ENCODE data around the gene CEACAM16.

Gene CEACAM16

DNA sequence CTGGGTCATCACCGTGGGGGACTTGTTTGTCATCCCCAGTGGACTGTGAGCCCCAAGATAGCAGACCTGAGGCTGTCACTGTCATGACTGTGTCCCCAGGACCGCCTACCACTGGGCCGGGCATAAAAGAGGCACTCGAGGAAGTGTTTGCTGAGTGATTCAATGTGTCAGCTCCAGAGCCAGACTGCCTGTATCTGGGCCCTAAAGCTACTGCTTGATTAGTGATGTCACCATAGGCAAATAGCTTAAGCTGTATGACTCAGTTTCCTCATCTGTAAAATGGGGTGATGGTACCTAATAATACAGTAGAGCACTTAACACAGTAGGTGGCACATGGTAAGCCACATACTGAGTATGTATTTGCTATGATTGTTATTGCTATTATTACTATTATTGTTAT is 38.9 kb upstream of the CEACAM16 start:
- Histone ChIP-seq H3K36me3 (ENCODE audit: control insufficient read depth, low read length) (no peaks in the 10 kb centered on the region), H3K9me3 (ENCODE audit: control insufficient read depth, insufficient read depth, low read length) (no peaks in the 10 kb centered on the region), H3F3A (ENCODE audit: control insufficient read depth, insufficient read depth) (no peaks in the 10 kb centered on the region), H4K20me1 (ENCODE audit: control insufficient read depth, insufficient read depth, low read depth, low read length) (no peaks in the 10 kb centered on the region), H3K27me3 (ENCODE audit: control insufficient read depth, low read length) (no peaks in the 10 kb centered on the region), H3K79me2 (ENCODE audit: control insufficient read depth, low read length) (no peaks in the 10 kb centered on the region), H3K27ac (ENCODE audit: low read depth, low read length) (no peak overlapping the region), H3K9me2 (replicated peaks; ENCODE audit: control insufficient read depth, low read length) (no peaks in the 10 kb centered on the region), H3K4me3 (ENCODE audit: low read length) (no peak overlapping the region), H3K4me2 (ENCODE audit: low read length) (no peak overlapping the region), H3K4me1 (ENCODE audit: control insufficient read depth, low read length) (no peaks in the 10 kb centered on the region)
- TF ChIP-seq, protein P1, sequence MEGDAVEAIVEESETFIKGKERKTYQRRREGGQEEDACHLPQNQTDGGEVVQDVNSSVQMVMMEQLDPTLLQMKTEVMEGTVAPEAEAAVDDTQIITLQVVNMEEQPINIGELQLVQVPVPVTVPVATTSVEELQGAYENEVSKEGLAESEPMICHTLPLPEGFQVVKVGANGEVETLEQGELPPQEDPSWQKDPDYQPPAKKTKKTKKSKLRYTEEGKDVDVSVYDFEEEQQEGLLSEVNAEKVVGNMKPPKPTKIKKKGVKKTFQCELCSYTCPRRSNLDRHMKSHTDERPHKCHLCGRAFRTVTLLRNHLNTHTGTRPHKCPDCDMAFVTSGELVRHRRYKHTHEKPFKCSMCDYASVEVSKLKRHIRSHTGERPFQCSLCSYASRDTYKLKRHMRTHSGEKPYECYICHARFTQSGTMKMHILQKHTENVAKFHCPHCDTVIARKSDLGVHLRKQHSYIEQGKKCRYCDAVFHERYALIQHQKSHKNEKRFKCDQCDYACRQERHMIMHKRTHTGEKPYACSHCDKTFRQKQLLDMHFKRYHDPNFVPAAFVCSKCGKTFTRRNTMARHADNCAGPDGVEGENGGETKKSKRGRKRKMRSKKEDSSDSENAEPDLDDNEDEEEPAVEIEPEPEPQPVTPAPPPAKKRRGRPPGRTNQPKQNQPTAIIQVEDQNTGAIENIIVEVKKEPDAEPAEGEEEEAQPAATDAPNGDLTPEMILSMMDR (IDR thresholded peaks at IDR 0.05; ENCODE audit: low read depth, low read length, poor library complexity, severe bottlenecking): no peak
- TF ChIP-seq EZH2phosphoT487 (IDR thresholded peaks at IDR 0.05; ENCODE audit: borderline replicate concordance, low read length): no peak

- no peak for TF ChIP-seq EZH2phosphoT487 (IDR thresholded peaks at IDR 0.05; ENCODE audit: borderline replicate concordance, low read length)
- TF ChIP-seq, protein P1 (IDR thresholded peaks at IDR 0.05; ENCODE audit: low read depth, low read length, poor library complexity, severe bottlenecking): no peak
- Histone ChIP-seq H3K27me3 (ENCODE audit: control insufficient read depth, low read length) (no peaks in the 10 kb centered on the region), H3K4me1 (ENCODE audit: control insufficient read depth, low read length) (no peaks in the 10 kb centered on the region), H3K36me3 (ENCODE audit: control insufficient read depth, low read length) (no peaks in the 10 kb centered on the region), H4K20me1 (ENCODE audit: control insufficient read depth, insufficient read depth, low read depth, low read length) (no peaks in the 10 kb centered on the region), H3K4me2 (ENCODE audit: low read length) (no peak overlapping the region), H3K79me2 (ENCODE audit: control insufficient read depth, low read length) (no peaks in the 10 kb centered on the region), H3K9me2 (replicated peaks; ENCODE audit: control insufficient read depth, low read length) (no peaks in the 10 kb centered on the region), H3F3A (ENCODE audit: control insufficient read depth, insufficient read depth) (no peaks in the 10 kb centered on the region), H3K4me3 (ENCODE audit: low read length) (no peak overlapping the region), H3K9me3 (ENCODE audit: control insufficient read depth, insufficient read depth, low read length) (no peaks in the 10 kb centered on the region), H3K27ac (ENCODE audit: low read depth, low read length) (no peak overlapping the region)
Measured at GRCh38 chr19:44661205-44661604, 37.7 kb upstream of the CEACAM16 start.

DNA sequence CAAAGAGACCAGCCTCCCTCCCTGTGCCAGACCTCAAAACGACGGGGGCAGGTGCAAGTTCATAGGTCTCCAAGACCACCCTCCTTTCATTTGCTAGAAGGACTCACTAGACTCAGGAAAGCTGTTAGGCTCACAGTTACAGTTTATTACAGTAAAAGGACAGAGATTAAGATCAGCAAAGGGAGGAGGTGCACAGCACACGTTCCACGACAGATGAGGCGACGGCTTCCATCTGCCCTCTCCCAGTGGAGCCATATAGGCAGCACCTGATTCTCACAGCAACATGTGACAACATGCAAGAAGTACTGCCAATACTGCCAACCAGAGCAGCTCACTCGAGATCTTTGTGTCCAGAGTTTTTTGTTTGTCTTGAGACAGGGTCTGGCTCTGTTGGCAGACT is 37.0 kb upstream of the CEACAM16 start:
- Histone ChIP-seq H3K9me2 (replicated peaks; ENCODE audit: control insufficient read depth, low read length) (no peaks in the 10 kb centered on the region), H3K27me3 (ENCODE audit: control insufficient read depth, low read length) (no peaks in the 10 kb centered on the region), H3K79me2 (ENCODE audit: control insufficient read depth, low read length) (no peaks in the 10 kb centered on the region), H3K4me3 (ENCODE audit: low read length) (no peak overlapping the region), H3K9me3 (ENCODE audit: control insufficient read depth, insufficient read depth, low read length) (no peaks in the 10 kb centered on the region), H3F3A (ENCODE audit: control insufficient read depth, insufficient read depth) (no peaks in the 10 kb centered on the region), H3K36me3 (ENCODE audit: control insufficient read depth, low read length) (no peaks in the 10 kb centered on the region), H3K4me2 (ENCODE audit: low read length) (no peak overlapping the region), H3K27ac (ENCODE audit: low read depth, low read length) (no peak overlapping the region), H3K4me1 (ENCODE audit: control insufficient read depth, low read length) (no peaks in the 10 kb centered on the region), H4K20me1 (ENCODE audit: control insufficient read depth, insufficient read depth, low read depth, low read length) (no peaks in the 10 kb centered on the region)
- TF ChIP-seq, protein P1 (IDR thresholded peaks at IDR 0.05; ENCODE audit: low read depth, low read length, poor library complexity, severe bottlenecking): no peak
- TF ChIP-seq EZH2phosphoT487 (IDR thresholded peaks at IDR 0.05; ENCODE audit: borderline replicate concordance, low read length): no peak
